HepG2 (cell line): ENCODE measurements around the gene LINGO3. TPM values are rescaled to one million over a fixed set of nuclear protein-coding genes. Genes with fewer than 3 reads are reported as not detected.

ENCODE experiments used
- DDIT3 ChIP-seq: sonication (generic); formaldehyde crosslinking; IDR thresholded peaks from 2 replicates; pipeline ENCODE4 v1.4.0; 2020; ENCODE audit warnings: mild to moderate bottlenecking, missing genetic modification reagents
- EEA1 ChIP-seq: sonication (generic); formaldehyde crosslinking; IDR thresholded peaks from 2 replicates; pipeline ENCODE4 v1.5.1; 2020; ENCODE audit warnings: mild to moderate bottlenecking, missing genetic modification reagents, borderline replicate concordance
- GATAD2A ChIP-seq: IDR thresholded peaks from 2 replicates; pipeline ENCODE4 v1.6.1; 2016
- GLI4 ChIP-seq: sonication (generic); formaldehyde crosslinking; IDR thresholded peaks from 2 replicates; pipeline ENCODE4 v1.5.1; 2020; ENCODE audit warnings: missing genetic modification reagents, mild to moderate bottlenecking, moderate library complexity, borderline replicate concordance
- MAX ChIP-seq: IDR thresholded peaks from 2 replicates; pipeline ENCODE4 v1.6.1; 2012; ENCODE audit warnings: inconsistent platforms
- MTA1 ChIP-seq: sonication (generic); formaldehyde crosslinking; IDR thresholded peaks from 2 replicates; pipeline ENCODE4 v1.4.0; 2020; ENCODE audit warnings: missing genetic modification reagents, mild to moderate bottlenecking, borderline replicate concordance
- MXI1 ChIP-seq: IDR thresholded peaks from 3 replicates; pipeline ENCODE4 v1.6.1; 2012; ENCODE audit warnings: low read depth, low read length, inconsistent platforms, borderline replicate concordance
- MYC ChIP-seq: sonication (generic); formaldehyde crosslinking; IDR thresholded peaks from 2 replicates; pipeline ENCODE4 v1.9.0; 2021; ENCODE audit warnings: missing genetic modification reagents, borderline replicate concordance
- NFKB2 ChIP-seq: sonication (generic); formaldehyde crosslinking; IDR thresholded peaks from 2 replicates; pipeline ENCODE4 v1.4.0; 2020; ENCODE audit warnings: missing genetic modification reagents, borderline replicate concordance
- PCBP1 ChIP-seq: fragments of 200-400 bp; formaldehyde crosslinking; IDR thresholded peaks from 2 replicates; pipeline ENCODE4 v1.6.1; 2017; ENCODE audit warnings: mild to moderate bottlenecking, low read depth, low read length, borderline replicate concordance
- SNAPC4 ChIP-seq: sonication (generic); formaldehyde crosslinking; IDR thresholded peaks from 2 replicates; pipeline ENCODE4 v1.4.0; 2020; ENCODE audit warnings: mild to moderate bottlenecking, missing genetic modification reagents
- SOX13 ChIP-seq, 3 experiments: fragments of 450-650 bp in 1 of 3; sonication (generic) in 1 of 3; formaldehyde crosslinking in 1 of 3; IDR thresholded peaks in 2 of 3; conservative IDR thresholded peaks in 1 of 3; 2 replicates each; pipeline versions ENCODE4 v1.5.0 to v1.6.1; 2016 to 2020; ENCODE audit warnings: antibody characterized with exemption in 1 of 3, mild to moderate bottlenecking in 1 of 3, missing compliant biosample characterization in 1 of 3, missing genetic modification reagents in 1 of 3, moderate library complexity in 1 of 3
- THAP7 ChIP-seq: sonication (generic); formaldehyde crosslinking; IDR thresholded peaks from 2 replicates; pipeline ENCODE4 v1.8.1; 2023; ENCODE audit warnings: mild to moderate bottlenecking, missing genetic modification reagents
- ZNF275 ChIP-seq: sonication (generic); formaldehyde crosslinking; IDR thresholded peaks from 2 replicates; pipeline ENCODE4 v1.8.0; 2022; ENCODE audit warnings: missing genetic modification reagents, mild to moderate bottlenecking, inconsistent platforms, borderline replicate concordance
- ZNF292 ChIP-seq: sonication (generic); formaldehyde crosslinking; IDR thresholded peaks from 2 replicates; pipeline ENCODE4 v1.8.1; 2022; ENCODE audit warnings: mild to moderate bottlenecking, low read depth, missing genetic modification reagents, borderline replicate concordance
- ZNF619 ChIP-seq: sonication (generic); formaldehyde crosslinking; IDR thresholded peaks from 2 replicates; pipeline ENCODE4 v1.4.0; 2020; ENCODE audit warnings: mild to moderate bottlenecking, missing genetic modification reagents
- ZNF704 ChIP-seq: sonication (generic); formaldehyde crosslinking; IDR thresholded peaks from 2 replicates; pipeline ENCODE4 v1.8.1; 2023; ENCODE audit warnings: mild to moderate bottlenecking, inconsistent platforms, moderate library complexity, missing genetic modification reagents, borderline replicate concordance
- ZNF776 ChIP-seq: sonication (generic); formaldehyde crosslinking; IDR thresholded peaks from 2 replicates; pipeline ENCODE4 v1.4.0; 2020; ENCODE audit warnings: mild to moderate bottlenecking, missing genetic modification reagents
- ZSCAN25 ChIP-seq: sonication (generic); formaldehyde crosslinking; IDR thresholded peaks from 2 replicates; pipeline ENCODE4 v1.8.0; 2022; ENCODE audit warnings: mild to moderate bottlenecking, missing genetic modification reagents
- polyA plus RNA-seq, 8 experiments: library from polyadenylated mRNA; depleted of rRNA in 3 of 8; stranded (reverse) in 7 of 8; unstranded in 1 of 8; fragments of >200 nt; fragmentation: Illumina TruSeq in 4 of 8; extraction: Trizol in 4 of 8; gene quantifications; 2 replicates each; pipeline versions ENCODE4 v1.2.1 to v1.2.3, GENCODE V29; 2011 to 2016; ENCODE audit warnings: low read depth in 4 of 8, missing spikeins in 1 of 8, mixed read lengths in 1 of 8; ENCODE audit not compliant: insufficient read depth in 1 of 8
- total RNA-seq, 5 experiments: library from RNA; depleted of rRNA; stranded (reverse); fragments of >200 nt; fragmentation: Illumina TruSeq; extraction: Trizol; gene quantifications; 2 replicates each; pipeline ENCODE4 v1.2.3, GENCODE V29; 2016; ENCODE audit warnings: low read depth in 1 of 5

Gene LINGO3
- total and polyA plus RNA-seq, 2 of the 13 experiments (the other 11 are each of a cell fraction or from before 2014, with no cell fraction given): not detected

- no peak for TF ChIP-seq SNAPC4 (CRISPR knock-in tag)
- no peak for TF ChIP-seq SOX13 (IDR thresholded peaks at IDR 0.05)
- TF ChIP-seq SOX13 (CRISPR knock-in tag; conservative IDR thresholded peaks at IDR 0.05 in 1 of 2, IDR thresholded peaks at IDR 0.05 in 1 of 2): no peak
- no peak for TF ChIP-seq MXI1
- no peak for TF ChIP-seq GATAD2A (CRISPR knock-in tag)
- TF ChIP-seq ZNF704: peak; percentile 68; the same call in 1 of the 2 replicates
- no peak for TF ChIP-seq MAX
- no peak for TF ChIP-seq MTA1
- TF ChIP-seq ZSCAN25: no peak
- TF ChIP-seq MYC (CRISPR knock-in tag): no peak
- 0 out of 2 replicates have a peak, but pooled peaks have one; percentile 21 for TF ChIP-seq ZNF292 (CRISPR knock-in tag)
- 0 out of 2 replicates have a peak, but pooled peaks have one; percentile 8 for TF ChIP-seq NFKB2 (CRISPR knock-in tag)
- TF ChIP-seq DDIT3 (CRISPR knock-in tag): no peak
- TF ChIP-seq PCBP1: 0 out of 2 replicates have a peak, but pooled peaks have one; percentile 16
- no peak for TF ChIP-seq ZNF275 (CRISPR knock-in tag)
- no peak for TF ChIP-seq EEA1
- TF ChIP-seq ZNF776 (CRISPR knock-in tag): no peak
- TF ChIP-seq THAP7 (CRISPR knock-in tag): no peak
- TF ChIP-seq GLI4 (CRISPR knock-in tag): no peak
- TF ChIP-seq ZNF619: 0 out of 2 replicates have a peak, but pooled peaks have one; percentile 62
These were observed 20.2 kb downstream of the LINGO3 start (continued) for GRCh38 chr19:2287585-2288337.
